Keratinocyte (primary cell): Measurements from ENCODE around the gene HMCN1. TPM values are rescaled to one million over a fixed set of nuclear protein-coding genes. Genes with fewer than 3 reads are reported as not detected.

Experiments
- DNase-seq: peaks from one replicate; pipeline ENCODE4 v3.0.0-alpha.2; 2011; ENCODE audit warnings: low read depth, missing footprints, low spot score
- FAIRE-seq: peaks from 2 replicates; lab custom pipeline; 2011; peaks lifted over from hg19 to GRCh38; lab: Jason Lieb, UNC
- H2AFZ ChIP-seq: 2 replicates; pipeline ENCODE4 v1.6.0; 2012; ENCODE audit warnings: low read length, control low read depth, inconsistent platforms; ENCODE audit not compliant: control insufficient read depth
- H3K27ac ChIP-seq: 2 replicates; pipeline ENCODE4 v1.5.1; 2011; ENCODE audit warnings: low read length; ENCODE audit not compliant: control insufficient read depth, insufficient read depth
- H3K27me3 ChIP-seq: 3 replicates; pipeline ENCODE4 v1.6.0; 2011; ENCODE audit warnings: low read length; ENCODE audit not compliant: control insufficient read depth, insufficient read depth; ENCODE audit errors: extremely low read depth
- H3K36me3 ChIP-seq, 2 experiments: 2 replicates in 1 of 2; 3 replicates in 1 of 2; pipeline ENCODE4 v1.5.1; 2011; ENCODE audit warnings: low read length in 2 of 2, mild to moderate bottlenecking in 1 of 2; ENCODE audit not compliant: control insufficient read depth in 2 of 2, insufficient read depth in 2 of 2; ENCODE audit errors: extremely low read depth in 1 of 2
- H3K4me1 ChIP-seq: 3 replicates; pipeline ENCODE4 v1.5.1; 2011; ENCODE audit warnings: low read length; ENCODE audit not compliant: control insufficient read depth, insufficient read depth; ENCODE audit errors: extremely low read depth
- H3K4me2 ChIP-seq: 3 replicates; pipeline ENCODE4 v1.6.0; 2011; ENCODE audit warnings: low read depth, low read length; ENCODE audit not compliant: control insufficient read depth, insufficient read depth; ENCODE audit errors: extremely low read depth
- H3K4me3 ChIP-seq, 3 experiments: fragments of 200-600 bp in 1 of 3; sonication (generic) in 1 of 3; 2 replicates in 2 of 3; 3 replicates in 1 of 3; pipeline ENCODE4 v1.5.1; 2011 to 2016; ENCODE audit warnings: low read length in 3 of 3, mild to moderate bottlenecking in 3 of 3, control low read depth in 2 of 3, inconsistent platforms in 1 of 3, low read depth in 1 of 3, mixed read lengths in 1 of 3, mixed run types in 1 of 3, moderate library complexity in 1 of 3; ENCODE audit not compliant: control insufficient read depth in 2 of 3, insufficient read depth in 2 of 3; ENCODE audit errors: extremely low read depth in 1 of 3
- H3K79me2 ChIP-seq: 2 replicates; pipeline ENCODE4 v1.6.0; 2012; ENCODE audit warnings: low read length; ENCODE audit not compliant: control insufficient read depth, insufficient read depth
- H3K9ac ChIP-seq: 3 replicates; pipeline ENCODE4 v1.6.0; 2011; ENCODE audit warnings: low read length; ENCODE audit not compliant: control insufficient read depth, insufficient read depth; ENCODE audit errors: extremely low read depth
- H3K9me1 ChIP-seq: 3 replicates; pipeline ENCODE4 v1.6.0; 2011; ENCODE audit warnings: low read length; ENCODE audit not compliant: control insufficient read depth, insufficient read depth; ENCODE audit errors: extremely low read depth
- H3K9me3 ChIP-seq: 2 replicates; pipeline ENCODE4 v1.5.1; 2012; ENCODE audit warnings: low read depth, low read length; ENCODE audit not compliant: control insufficient read depth
- H4K20me1 ChIP-seq: 3 replicates; pipeline ENCODE4 v1.6.0; 2011; ENCODE audit warnings: low read length; ENCODE audit not compliant: control insufficient read depth, insufficient read depth; ENCODE audit errors: extremely low read depth
- EZH2 ChIP-seq: IDR thresholded peaks from one replicate; pipeline ENCODE4 v1.6.1; 2012; ENCODE audit warnings: inconsistent platforms, mild to moderate bottlenecking, low read length, moderate library complexity
- dilution Hi-C: fragments of 300-500 bp; cut with MboI; formaldehyde crosslinking; loops from one replicate; pipeline ENCODE4 v1.7.0; 2020; ENCODE audit warnings: low sequenced_read_pairs; ENCODE audit not compliant: extremely low pct_ligation_motif_present
- polyA plus RNA-seq, 5 experiments: library from polyadenylated mRNA; depleted of rRNA in 3 of 5; stranded (reverse) in 3 of 5; stranded (forward) in 1 of 5; unstranded in 1 of 5; fragments of >200 nt; gene quantifications; 1 replicate in 1 of 5; 2 replicates in 3 of 5; 3 replicates in 1 of 5; pipeline versions ENCODE4 v1.2.1 to v1.2.3, GENCODE V29; 2011 to 2012; ENCODE audit warnings: missing spikeins in 2 of 5, low read depth in 1 of 5, low replicate concordance in 1 of 5
- TF ChIP-seq, protein P1 (sequence below), 3 experiments: IDR thresholded peaks in 1 of 3; conservative IDR thresholded peaks in 1 of 3; optimal IDR thresholded peaks in 1 of 3; 2 replicates in 2 of 3; 3 replicates in 1 of 3; pipeline versions ENCODE3 to v1.5.1; 2011; ENCODE audit warnings: low read length in 3 of 3, mild to moderate bottlenecking in 3 of 3, moderate library complexity in 2 of 3, control low read depth in 1 of 3, inconsistent platforms in 1 of 3; ENCODE audit not compliant: insufficient read depth in 2 of 3; ENCODE audit errors: extremely low read depth in 1 of 3

The HMCN1 gene
- polyA plus RNA-seq, 1 donor (not counting 4 experiments of a cell fraction or from before 2014, with no cell fraction given) = 1.8 TPM

DNA sequence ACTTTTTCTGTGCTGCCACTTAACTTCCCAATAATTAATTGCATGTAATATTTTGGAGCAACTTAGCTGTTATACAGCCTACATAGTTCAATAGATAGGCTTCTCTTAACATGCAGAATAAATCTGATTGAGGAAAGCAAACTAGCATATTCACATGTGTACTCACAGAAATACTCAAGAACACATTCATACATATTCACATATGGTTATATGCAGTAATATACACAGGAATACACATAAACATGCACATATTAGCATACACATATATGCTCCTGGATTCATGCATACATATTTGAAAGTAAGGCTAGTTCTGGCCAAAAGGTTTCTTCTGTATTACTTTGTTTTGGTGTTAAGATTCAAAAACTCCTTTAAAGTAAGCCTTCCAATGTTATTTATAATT, 73.1 kb downstream of the HMCN1 start:
- H3K4me3 ChIP-seq = no peak overlapping the region
- no peak overlapping the region for H3K27ac ChIP-seq
- H3K9ac ChIP-seq = no peak overlapping the region
- dilution Hi-C loops = loop anchor here (25.0 kb wide), 1 partner anchor 355 kb away; no protein-coding TSS in a partner anchor
- no peak overlapping the region for H3K4me2 ChIP-seq
- H4K20me1 ChIP-seq = no peaks in the 10 kb centered on the region
- no peaks in the 10 kb centered on the region for H3K9me1 ChIP-seq
- FAIRE-seq = no peak
- DNase-seq = no peak
- no peaks in the 10 kb centered on the region for H3K27me3 ChIP-seq
- no peak for TF ChIP-seq EZH2
- TF ChIP-seq, protein P1, sequence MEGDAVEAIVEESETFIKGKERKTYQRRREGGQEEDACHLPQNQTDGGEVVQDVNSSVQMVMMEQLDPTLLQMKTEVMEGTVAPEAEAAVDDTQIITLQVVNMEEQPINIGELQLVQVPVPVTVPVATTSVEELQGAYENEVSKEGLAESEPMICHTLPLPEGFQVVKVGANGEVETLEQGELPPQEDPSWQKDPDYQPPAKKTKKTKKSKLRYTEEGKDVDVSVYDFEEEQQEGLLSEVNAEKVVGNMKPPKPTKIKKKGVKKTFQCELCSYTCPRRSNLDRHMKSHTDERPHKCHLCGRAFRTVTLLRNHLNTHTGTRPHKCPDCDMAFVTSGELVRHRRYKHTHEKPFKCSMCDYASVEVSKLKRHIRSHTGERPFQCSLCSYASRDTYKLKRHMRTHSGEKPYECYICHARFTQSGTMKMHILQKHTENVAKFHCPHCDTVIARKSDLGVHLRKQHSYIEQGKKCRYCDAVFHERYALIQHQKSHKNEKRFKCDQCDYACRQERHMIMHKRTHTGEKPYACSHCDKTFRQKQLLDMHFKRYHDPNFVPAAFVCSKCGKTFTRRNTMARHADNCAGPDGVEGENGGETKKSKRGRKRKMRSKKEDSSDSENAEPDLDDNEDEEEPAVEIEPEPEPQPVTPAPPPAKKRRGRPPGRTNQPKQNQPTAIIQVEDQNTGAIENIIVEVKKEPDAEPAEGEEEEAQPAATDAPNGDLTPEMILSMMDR (optimal IDR thresholded peaks at IDR 0.05 in 1 of 3, IDR thresholded peaks at IDR 0.05 in 1 of 3, conservative IDR thresholded peaks at IDR 0.05 in 1 of 3; ENCODE audit: extremely low read depth in 1 of 3, insufficient read depth in 2 of 3, low read length in 3 of 3) = no peak
- H3K36me3 ChIP-seq = no peaks in the 10 kb centered on the region
- no peaks in the 10 kb centered on the region for H3K4me1 ChIP-seq
- H2AFZ ChIP-seq = no peak overlapping the region
- H3K79me2 ChIP-seq = no peaks in the 10 kb centered on the region
- no peaks in the 10 kb centered on the region for H3K9me3 ChIP-seq

DNA sequence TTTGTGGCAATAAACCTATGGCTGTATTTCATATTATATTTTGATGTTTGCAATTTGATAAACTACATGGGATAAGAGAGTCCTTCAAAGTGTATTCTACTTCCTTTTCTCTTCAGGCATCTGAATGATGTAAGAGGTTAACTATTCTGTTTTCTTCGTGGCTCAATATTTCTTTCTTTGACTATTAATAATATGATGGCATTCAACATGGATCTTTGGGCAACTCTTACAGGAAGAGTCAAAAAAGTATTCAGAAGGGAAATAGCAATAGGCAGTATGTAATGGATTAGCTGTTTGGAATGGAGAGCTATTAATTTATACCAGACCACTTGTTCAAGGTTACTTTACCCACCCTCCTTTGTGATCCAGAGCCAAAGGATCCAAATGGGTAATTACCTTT, 74.4 kb downstream of the HMCN1 start:
- H2AFZ ChIP-seq = no peak overlapping the region
- dilution Hi-C loops = loop anchor here (25.0 kb wide), 1 partner anchor 354 kb away; no protein-coding TSS in a partner anchor
- H4K20me1 ChIP-seq = no peaks in the 10 kb centered on the region
- no peak overlapping the region for H3K27ac ChIP-seq
- no peaks in the 10 kb centered on the region for H3K36me3 ChIP-seq
- no peaks in the 10 kb centered on the region for H3K4me1 ChIP-seq
- TF ChIP-seq, protein P1 (optimal IDR thresholded peaks at IDR 0.05 in 1 of 3, IDR thresholded peaks at IDR 0.05 in 1 of 3, conservative IDR thresholded peaks at IDR 0.05 in 1 of 3; ENCODE audit: extremely low read depth in 1 of 3, insufficient read depth in 2 of 3, low read length in 3 of 3) = no peak
- no peak for TF ChIP-seq EZH2
- no peak overlapping the region for H3K4me2 ChIP-seq
- no peak overlapping the region for H3K9ac ChIP-seq
- H3K9me1 ChIP-seq = no peaks in the 10 kb centered on the region
- H3K27me3 ChIP-seq = no peaks in the 10 kb centered on the region
- no peaks in the 10 kb centered on the region for H3K9me3 ChIP-seq
- no peak for FAIRE-seq
- DNase-seq = no peak
- H3K4me3 ChIP-seq = no peak overlapping the region
- no peaks in the 10 kb centered on the region for H3K79me2 ChIP-seq
